ENCODE measurements around the gene OR6B2. TPM values are rescaled to one million over a fixed set of nuclear protein-coding genes. Genes with fewer than 3 reads are reported as not detected.

OR6B2 gene
- total and polyA plus RNA-seq, 2 of the 4 experiments (the other 2 are of a cell fraction) = not detected

Other genes with a start within 250 kb of the OR6B2 start
- 125 and 127 TPM in 2 replicates for gene NDUFA10, start 5.1 kb downstream of the OR6B2 start, total RNA-seq (2012; rRNA removed)
- 102 and 115 TPM in 2 replicates for gene NDUFA10, start 5.1 kb downstream of the OR6B2 start, polyA plus RNA-seq (2012; rRNA removed)
- not detected in 2 replicates for gene OR6B3, start 23.1 kb upstream of the OR6B2 start, total RNA-seq (2012; rRNA removed)
- not detected in 2 replicates for gene OR6B3, start 23.1 kb upstream of the OR6B2 start, polyA plus RNA-seq (2012; rRNA removed)
- gene COPS9, start 105.9 kb upstream of the OR6B2 start, total RNA-seq (2012; rRNA removed) = 66.4 and 85.9 TPM in 2 replicates
- 309 and 459 TPM in 2 replicates for gene COPS9, start 105.9 kb upstream of the OR6B2 start, polyA plus RNA-seq (2012; rRNA removed)
- gene OTOS, start 110.2 kb upstream of the OR6B2 start, total RNA-seq (2012; rRNA removed) = not detected in 2 replicates
- 0.34 TPM in 1 of 2 replicates, not detected in the other for gene OTOS, start 110.2 kb upstream of the OR6B2 start, polyA plus RNA-seq (2012; rRNA removed)